ENCODE results near the gene LRIG1.

Gene LRIG1

DNA sequence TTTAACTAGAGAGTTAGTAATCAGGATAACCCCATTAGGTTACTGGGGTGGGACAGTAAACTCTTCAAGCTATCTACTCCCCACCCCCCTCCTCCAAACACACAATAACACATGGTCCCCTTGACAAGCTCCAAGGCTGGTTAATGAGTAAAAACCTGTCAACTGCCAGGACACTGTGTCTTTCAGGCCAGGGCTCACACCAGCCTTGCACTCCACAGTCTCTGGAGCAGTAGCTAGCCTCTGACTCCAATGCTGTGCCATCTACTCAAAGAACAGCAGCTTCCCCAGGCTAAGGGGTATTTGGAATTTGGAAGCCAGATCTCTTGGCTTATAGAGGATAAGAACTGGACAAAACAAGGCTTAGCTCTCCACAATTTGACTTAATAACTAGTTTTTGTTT lies 115.8 kb downstream of the LRIG1 start:
- no peak for FAIRE-seq
- TF ChIP-seq, protein P1, sequence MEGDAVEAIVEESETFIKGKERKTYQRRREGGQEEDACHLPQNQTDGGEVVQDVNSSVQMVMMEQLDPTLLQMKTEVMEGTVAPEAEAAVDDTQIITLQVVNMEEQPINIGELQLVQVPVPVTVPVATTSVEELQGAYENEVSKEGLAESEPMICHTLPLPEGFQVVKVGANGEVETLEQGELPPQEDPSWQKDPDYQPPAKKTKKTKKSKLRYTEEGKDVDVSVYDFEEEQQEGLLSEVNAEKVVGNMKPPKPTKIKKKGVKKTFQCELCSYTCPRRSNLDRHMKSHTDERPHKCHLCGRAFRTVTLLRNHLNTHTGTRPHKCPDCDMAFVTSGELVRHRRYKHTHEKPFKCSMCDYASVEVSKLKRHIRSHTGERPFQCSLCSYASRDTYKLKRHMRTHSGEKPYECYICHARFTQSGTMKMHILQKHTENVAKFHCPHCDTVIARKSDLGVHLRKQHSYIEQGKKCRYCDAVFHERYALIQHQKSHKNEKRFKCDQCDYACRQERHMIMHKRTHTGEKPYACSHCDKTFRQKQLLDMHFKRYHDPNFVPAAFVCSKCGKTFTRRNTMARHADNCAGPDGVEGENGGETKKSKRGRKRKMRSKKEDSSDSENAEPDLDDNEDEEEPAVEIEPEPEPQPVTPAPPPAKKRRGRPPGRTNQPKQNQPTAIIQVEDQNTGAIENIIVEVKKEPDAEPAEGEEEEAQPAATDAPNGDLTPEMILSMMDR (IDR thresholded peaks at IDR 0.05; ENCODE audit: insufficient read depth, missing control alignments) = no peak
- DNase-seq (ENCODE audit: insufficient read length, low spot score) = no peak

DNA sequence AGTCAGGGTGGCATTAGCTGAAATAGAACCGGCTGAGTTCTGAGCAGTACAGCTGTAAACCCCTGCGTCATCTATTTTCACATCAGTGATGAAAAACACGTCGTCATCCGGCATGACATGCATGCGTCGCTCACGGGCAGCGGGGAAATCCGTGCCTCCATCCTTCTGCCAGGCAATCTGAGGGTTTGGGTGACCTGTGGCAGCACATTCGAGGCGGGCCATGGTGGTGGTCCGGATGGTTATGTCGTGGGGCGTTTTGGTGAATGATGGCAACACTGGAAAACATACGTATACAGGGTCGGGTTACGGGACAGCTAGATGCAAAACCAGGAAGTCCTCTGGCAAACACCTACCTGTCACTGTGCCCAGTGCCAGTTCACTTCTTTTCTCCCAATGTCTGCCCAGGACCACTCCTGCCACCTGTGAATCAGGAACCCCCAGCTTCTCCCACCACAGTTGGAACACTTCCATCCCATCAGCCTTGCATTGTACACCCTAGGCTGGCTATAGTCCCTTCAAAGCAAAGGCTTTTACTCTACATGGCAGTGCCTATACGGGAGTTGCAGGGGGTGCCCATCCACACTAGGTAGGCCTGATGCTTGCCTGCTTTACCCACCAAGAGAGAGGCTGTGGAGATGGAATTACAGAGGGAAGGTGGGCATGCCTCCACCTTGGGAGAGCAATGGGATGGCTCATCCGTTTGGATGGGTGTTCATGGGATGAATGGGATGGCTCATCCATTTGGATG lies 116.7 kb downstream of the LRIG1 start:
- DNase-seq (ENCODE audit: insufficient read length, low spot score) (no peak), FAIRE-seq (no peak)
- TF ChIP-seq, protein P1 (IDR thresholded peaks at IDR 0.05; ENCODE audit: insufficient read depth, missing control alignments) = no peak

DNA sequence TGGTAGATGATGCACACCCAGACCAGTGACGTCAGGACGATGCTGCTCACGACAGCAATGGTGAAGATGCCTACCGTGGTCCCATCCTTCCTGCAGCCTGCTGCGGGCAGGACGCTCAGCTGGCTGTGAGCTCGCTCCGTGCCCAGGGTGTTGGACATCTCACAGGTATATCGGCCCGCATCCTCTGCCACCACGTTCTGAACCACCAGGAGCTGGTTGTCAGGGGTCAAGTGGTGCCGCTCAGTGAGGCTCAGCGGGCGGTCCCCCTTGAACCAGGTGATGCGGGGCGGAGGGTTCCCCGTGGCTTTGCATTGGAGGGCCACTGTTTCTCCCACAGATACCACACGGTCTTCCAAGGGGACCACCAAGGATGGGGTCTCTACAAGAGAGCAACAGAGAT lies 117.8 kb downstream of the LRIG1 start:
- no peak for FAIRE-seq
- DNase-seq (ENCODE audit: insufficient read length, low spot score) = no peak
- TF ChIP-seq, protein P1 (IDR thresholded peaks at IDR 0.05; ENCODE audit: insufficient read depth, missing control alignments) = no peak

DNA sequence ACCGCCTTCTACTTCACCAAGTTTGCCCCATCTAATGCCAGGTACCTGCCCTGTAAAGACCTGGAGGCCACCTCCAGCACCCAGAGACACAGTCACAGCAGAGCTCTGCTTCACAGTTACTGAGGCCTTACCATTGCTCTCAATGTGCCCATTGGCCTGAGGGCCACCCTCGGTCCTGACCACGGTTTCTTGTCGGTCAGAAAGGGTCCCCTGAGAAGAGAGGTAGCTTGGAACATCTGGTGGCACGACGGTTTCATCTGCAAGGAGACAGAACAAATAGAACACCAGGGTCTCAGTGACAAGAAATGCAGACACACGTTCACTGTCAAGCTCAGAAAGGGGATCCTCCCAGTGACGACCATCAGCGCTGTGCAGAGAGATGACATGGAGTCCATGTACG lies 118.7 kb downstream of the LRIG1 start:
- DNase-seq (ENCODE audit: insufficient read length, low spot score) (no peak), FAIRE-seq (no peak)
- TF ChIP-seq, protein P1 (IDR thresholded peaks at IDR 0.05; ENCODE audit: insufficient read depth, missing control alignments) = no peak

DNA sequence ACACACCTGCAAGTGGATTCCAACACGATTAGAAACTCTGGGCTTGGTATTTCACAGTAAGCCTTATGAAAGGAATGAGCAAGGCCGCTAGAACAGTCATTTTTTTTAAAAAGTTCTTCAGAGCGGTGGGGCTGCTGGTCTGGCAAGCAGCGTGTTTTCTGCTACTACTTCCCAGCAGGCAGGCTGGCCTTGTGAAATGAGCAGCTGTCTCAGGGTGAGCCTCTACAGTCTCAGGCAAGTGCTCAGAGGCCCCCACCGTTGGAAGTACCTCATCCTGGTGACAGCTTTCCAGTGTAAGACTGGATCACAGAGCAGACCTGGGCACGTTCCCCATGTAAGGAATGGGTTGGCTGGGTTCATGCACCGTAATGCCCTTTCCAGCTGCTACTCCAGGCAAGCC lies 119.2 kb downstream of the LRIG1 start:
- DNase-seq (ENCODE audit: insufficient read length, low spot score) (no peak), FAIRE-seq (no peak)

DNA sequence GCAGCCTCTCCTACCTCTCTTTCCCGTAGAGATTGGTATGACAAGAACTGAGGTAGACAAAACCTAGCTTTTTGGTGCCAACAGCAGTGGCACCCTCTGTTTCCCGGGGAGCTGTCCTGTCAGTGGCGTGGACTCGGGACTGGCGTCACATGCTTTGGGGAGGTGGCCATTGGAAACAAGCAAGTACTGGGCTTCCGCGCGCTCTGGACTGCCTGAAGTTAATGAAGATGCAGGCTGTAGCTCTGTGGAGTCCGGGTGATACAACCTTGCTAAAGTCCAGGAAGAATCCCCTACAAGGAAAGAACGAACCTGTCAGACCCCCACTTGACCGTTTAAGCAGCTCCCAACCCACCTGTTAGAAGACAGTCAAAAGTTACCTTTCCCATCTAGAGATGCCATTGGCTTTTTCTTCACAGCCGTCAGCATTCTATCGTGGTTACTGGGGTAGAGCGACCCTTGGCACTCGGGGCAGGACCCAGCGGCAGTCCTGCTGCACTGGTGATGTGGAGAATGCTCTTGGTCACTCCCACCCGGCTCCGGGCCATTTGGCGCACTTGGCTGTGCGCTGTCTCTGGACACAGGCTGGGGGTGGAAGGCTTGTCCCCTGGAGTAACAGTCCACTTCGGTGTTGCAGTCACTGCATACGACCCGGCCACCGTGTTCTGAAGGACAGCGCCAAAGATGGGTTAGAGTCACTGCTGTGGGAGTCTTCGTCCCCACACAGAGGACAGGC lies 120.5 kb downstream of the LRIG1 start:
- DNase-seq (ENCODE audit: insufficient read length, low spot score) = no peak
- TF ChIP-seq, protein P1 (IDR thresholded peaks at IDR 0.05; ENCODE audit: insufficient read depth, missing control alignments) = no peak
- no peak for FAIRE-seq

More for the DNA sequence above, 119.2 kb downstream of the LRIG1 start:
- TF ChIP-seq, protein P1 (IDR thresholded peaks at IDR 0.05; ENCODE audit: insufficient read depth, missing control alignments) = no peak

DNA sequence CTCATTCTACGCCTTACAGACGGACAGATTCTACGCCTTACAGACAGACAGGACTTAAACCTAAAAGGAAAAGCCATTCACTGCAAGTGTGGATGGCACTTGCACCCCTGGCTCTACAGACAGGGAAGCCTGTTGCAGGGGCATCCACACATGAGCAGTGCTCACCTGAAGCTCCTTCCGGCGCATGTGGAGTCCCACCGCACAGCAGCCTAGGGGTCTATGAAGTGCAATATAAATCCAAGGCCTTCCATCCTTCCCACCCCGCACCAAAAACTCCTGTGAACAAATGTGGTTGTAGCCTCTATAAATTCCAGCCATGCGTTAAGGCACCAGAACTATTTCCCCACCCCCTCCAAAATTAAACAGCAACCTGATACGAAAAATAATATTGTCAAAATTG lies 121.3 kb downstream of the LRIG1 start:
- FAIRE-seq = no peak
- no peak for DNase-seq (ENCODE audit: insufficient read length, low spot score)
- TF ChIP-seq, protein P1 (IDR thresholded peaks at IDR 0.05; ENCODE audit: insufficient read depth, missing control alignments) = no peak

Data from D721Med (cell line).